HEK293 (cell line): ENCODE data around the gene CCDC78.

Experiments
- AEBP2 ChIP-seq: fragments of 450-650 bp; formaldehyde crosslinking; IDR thresholded peaks from 2 replicates; pipeline ENCODE4 v1.5.1; 2016; ENCODE audit warnings: missing biosample characterization, missing genetic modification characterization, borderline replicate concordance
- ELK4 ChIP-seq: IDR thresholded peaks from 2 replicates; pipeline ENCODE4 v1.6.1; 2011; ENCODE audit warnings: mild to moderate bottlenecking, low read depth, low read length, borderline replicate concordance
- KLF8 ChIP-seq: fragments of 450-650 bp; formaldehyde crosslinking; IDR thresholded peaks from 2 replicates; pipeline ENCODE4 v1.5.1; 2016; ENCODE audit warnings: missing biosample characterization, missing genetic modification characterization
- MZF1 ChIP-seq: fragments of 450-650 bp; formaldehyde crosslinking; IDR thresholded peaks from 2 replicates; pipeline ENCODE4 v1.5.1; 2017; ENCODE audit warnings: missing biosample characterization, missing genetic modification characterization, borderline replicate concordance
- PRDM2 ChIP-seq: fragments of 450-650 bp; formaldehyde crosslinking; IDR thresholded peaks from 2 replicates; pipeline ENCODE4 v1.5.1; 2016; ENCODE audit warnings: missing biosample characterization, missing genetic modification characterization, borderline replicate concordance
- ZBTB11 ChIP-seq: fragments of 450-650 bp; formaldehyde crosslinking; conservative IDR thresholded peaks from 2 replicates; pipeline ENCODE4 v1.5.1; 2016; ENCODE audit warnings: low read depth, missing biosample characterization, missing genetic modification characterization
- ZBTB20 ChIP-seq: fragments of 450-650 bp; formaldehyde crosslinking; IDR thresholded peaks from 2 replicates; pipeline ENCODE4 v1.5.1; 2016; ENCODE audit warnings: missing biosample characterization, missing genetic modification characterization
- ZBTB7A ChIP-seq: fragments of 450-650 bp; formaldehyde crosslinking; IDR thresholded peaks from 2 replicates; pipeline ENCODE4 v1.5.1; 2016; ENCODE audit warnings: low read depth, missing biosample characterization, missing genetic modification characterization
- ZNF157 ChIP-seq: fragments of 450-650 bp; formaldehyde crosslinking; IDR thresholded peaks from 2 replicates; pipeline ENCODE4 v1.5.1; 2016; ENCODE audit warnings: missing biosample characterization, missing genetic modification characterization
- ZNF169 ChIP-seq: fragments of 450-650 bp; formaldehyde crosslinking; IDR thresholded peaks from 2 replicates; pipeline ENCODE4 v1.5.1; 2016; ENCODE audit warnings: missing biosample characterization, missing genetic modification characterization
- ZNF202 ChIP-seq: fragments of 450-650 bp; formaldehyde crosslinking; IDR thresholded peaks from 2 replicates; pipeline ENCODE4 v1.5.1; 2016; ENCODE audit warnings: missing biosample characterization, missing genetic modification characterization, borderline replicate concordance
- ZNF214 ChIP-seq: fragments of 450-650 bp; formaldehyde crosslinking; IDR thresholded peaks from 2 replicates; pipeline ENCODE4 v1.5.1; 2017; ENCODE audit warnings: missing biosample characterization, mild to moderate bottlenecking, missing genetic modification characterization, borderline replicate concordance
- ZNF302 ChIP-seq: fragments of 450-650 bp; formaldehyde crosslinking; IDR thresholded peaks from 2 replicates; pipeline ENCODE4 v1.5.1; 2016; ENCODE audit warnings: missing biosample characterization, missing genetic modification characterization, low read depth
- ZNF433 ChIP-seq: fragments of 450-650 bp; formaldehyde crosslinking; IDR thresholded peaks from 2 replicates; pipeline ENCODE4 v1.5.1; 2016; ENCODE audit warnings: missing biosample characterization, missing genetic modification characterization, low read depth
- ZNF488 ChIP-seq: fragments of 450-650 bp; formaldehyde crosslinking; IDR thresholded peaks from 2 replicates; pipeline ENCODE4 v1.5.1; 2016; ENCODE audit warnings: missing biosample characterization, missing genetic modification characterization
- ZNF501 ChIP-seq: fragments of 450-650 bp; formaldehyde crosslinking; IDR thresholded peaks from 2 replicates; pipeline ENCODE4 v1.5.1; 2016; ENCODE audit warnings: missing biosample characterization, missing genetic modification characterization
- ZNF571 ChIP-seq: fragments of 450-650 bp; formaldehyde crosslinking; IDR thresholded peaks from 2 replicates; pipeline ENCODE4 v1.5.0; 2017; ENCODE audit warnings: missing biosample characterization, missing genetic modification characterization
- ZNF585B ChIP-seq: fragments of 450-650 bp; formaldehyde crosslinking; IDR thresholded peaks from 2 replicates; pipeline ENCODE4 v1.5.1; 2016; ENCODE audit warnings: missing biosample characterization, missing genetic modification characterization
- ZNF621 ChIP-seq: fragments of 450-650 bp; formaldehyde crosslinking; IDR thresholded peaks from 2 replicates; pipeline ENCODE4 v1.5.1; 2017; ENCODE audit warnings: missing biosample characterization, missing genetic modification characterization
- ZNF623 ChIP-seq: fragments of 450-650 bp; formaldehyde crosslinking; IDR thresholded peaks from 2 replicates; pipeline ENCODE4 v1.5.1; 2016; ENCODE audit warnings: missing biosample characterization, missing genetic modification characterization
- ZNF660 ChIP-seq: fragments of 450-650 bp; IDR thresholded peaks from 2 replicates; pipeline ENCODE4 v1.5.1; 2018; ENCODE audit warnings: missing biosample characterization, mild to moderate bottlenecking, missing genetic modification characterization
- ZNF664 ChIP-seq: fragments of 450-650 bp; formaldehyde crosslinking; IDR thresholded peaks from 2 replicates; pipeline ENCODE4 v1.5.1; 2016; ENCODE audit warnings: missing biosample characterization, missing genetic modification characterization

CCDC78 gene

GRCh38 chr16:706189-707061 is 19.8 kb downstream of the CCDC78 start (continued):
- TF ChIP-seq PRDM2 (tag by site-specific recombination) (no peak), ZNF623 (tag by site-specific recombination) (no peak), ZNF302 (no peak), ZNF169 (tag by site-specific recombination) (no peak), ZNF157 (no peak), ZNF585B (tag by site-specific recombination) (no peak), MZF1 (tag by site-specific recombination) (no peak), ZBTB20 (no peak; the same call in 1 of the 2 replicates), ZNF621 (no peak), KLF8 (tag by site-specific recombination) (no peak; the same call in 1 of the 2 replicates), ZNF660 (tag by site-specific recombination) (no peak), ZNF202 (tag by site-specific recombination) (no peak), ZNF664 (no peak), ZBTB11 (tag by site-specific recombination) (no peak), ZNF433 (no peak), ZNF488 (tag by site-specific recombination) (no peak), ZNF214 (no peak), ELK4 (no peak), AEBP2 (no peak), ZBTB7A (peak; percentile 82), ZNF501 (tag by site-specific recombination) (no peak), ZNF571 (no peak)
